GM19023 (cell line): ENCODE data around the gene KCNK4.

Experiments
- ATAC-seq: cut with Tn5 transposase; IDR thresholded peaks from one replicate; pipeline ENCODE4 v1.9.1; 2021; ENCODE audit warnings: mild to moderate bottlenecking, moderate library complexity; ENCODE audit not compliant: unreplicated experiment

The KCNK4 gene

DNA sequence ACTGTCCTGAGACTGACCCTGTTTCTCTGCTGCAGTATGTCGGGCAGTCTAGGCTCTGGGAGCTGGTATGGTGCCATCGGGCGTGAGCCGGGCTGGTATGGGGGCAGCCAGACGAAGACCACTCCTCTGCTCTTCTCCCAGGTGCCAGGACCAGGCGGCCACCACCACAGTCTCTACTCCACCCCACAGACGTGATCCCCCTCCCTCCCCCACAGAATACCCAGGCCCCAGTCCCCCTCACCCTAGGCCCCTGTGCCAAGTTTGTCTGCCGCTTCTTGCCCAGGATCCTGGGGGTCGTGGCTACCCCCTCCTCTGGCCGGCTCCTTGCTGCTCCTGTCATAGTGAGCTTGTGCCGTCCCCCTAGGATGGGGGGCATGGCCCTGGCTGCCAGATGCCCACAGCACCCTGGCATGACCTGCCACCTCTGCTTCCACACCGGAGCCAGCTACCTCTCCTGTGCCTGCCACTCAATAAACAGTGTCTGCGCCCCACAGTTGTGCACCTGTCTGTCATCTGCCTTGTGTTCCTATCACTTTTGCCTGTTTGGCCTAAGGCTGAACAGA, 2.0 kb upstream of the KCNK4 start:
- no peak for ATAC-seq

DNA sequence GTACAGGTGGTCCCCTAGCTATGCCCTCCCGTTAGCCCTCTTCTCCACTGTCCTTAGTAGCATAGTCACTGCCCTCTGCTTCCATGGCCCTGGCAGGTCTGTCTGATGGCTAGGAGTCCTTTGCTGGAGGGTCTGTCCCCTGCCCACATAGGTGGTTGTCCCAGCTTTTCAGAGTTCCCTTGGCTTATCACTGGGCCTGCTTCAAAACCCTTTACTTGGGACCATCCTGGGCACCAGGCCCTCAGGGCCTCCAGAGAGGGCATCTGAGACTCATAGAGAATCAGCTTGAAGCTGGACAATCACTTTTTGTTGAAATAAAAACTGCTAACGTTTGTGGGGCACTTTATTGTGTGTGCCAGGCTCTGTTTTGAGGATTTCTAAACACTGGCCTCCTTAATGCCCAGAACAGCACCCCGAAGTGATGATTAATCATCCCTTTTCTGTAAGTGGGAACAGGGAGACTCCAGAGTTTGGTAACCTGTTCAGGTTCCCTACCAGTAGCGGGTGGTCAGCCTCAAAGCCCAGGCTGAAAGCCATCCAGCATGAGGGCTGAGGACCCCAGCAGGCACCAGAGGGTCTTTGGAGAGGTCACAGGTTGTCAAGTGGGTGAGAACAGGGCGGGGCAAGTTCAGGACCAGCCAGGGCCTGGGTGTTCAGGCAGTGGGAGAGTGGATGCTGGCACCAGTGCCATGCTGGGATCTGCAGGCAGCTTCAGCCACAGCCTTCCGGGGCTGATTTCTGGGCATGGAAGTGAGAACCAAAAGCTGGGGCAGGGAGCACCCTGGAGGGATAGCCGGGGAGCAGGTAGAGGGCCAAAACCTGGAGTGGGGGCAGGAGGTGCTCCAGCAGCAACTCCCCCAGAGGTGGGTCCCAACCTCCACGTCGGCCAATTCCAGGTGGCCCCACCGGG, 495 bp upstream of the KCNK4 start:
- ATAC-seq: no peak

DNA sequence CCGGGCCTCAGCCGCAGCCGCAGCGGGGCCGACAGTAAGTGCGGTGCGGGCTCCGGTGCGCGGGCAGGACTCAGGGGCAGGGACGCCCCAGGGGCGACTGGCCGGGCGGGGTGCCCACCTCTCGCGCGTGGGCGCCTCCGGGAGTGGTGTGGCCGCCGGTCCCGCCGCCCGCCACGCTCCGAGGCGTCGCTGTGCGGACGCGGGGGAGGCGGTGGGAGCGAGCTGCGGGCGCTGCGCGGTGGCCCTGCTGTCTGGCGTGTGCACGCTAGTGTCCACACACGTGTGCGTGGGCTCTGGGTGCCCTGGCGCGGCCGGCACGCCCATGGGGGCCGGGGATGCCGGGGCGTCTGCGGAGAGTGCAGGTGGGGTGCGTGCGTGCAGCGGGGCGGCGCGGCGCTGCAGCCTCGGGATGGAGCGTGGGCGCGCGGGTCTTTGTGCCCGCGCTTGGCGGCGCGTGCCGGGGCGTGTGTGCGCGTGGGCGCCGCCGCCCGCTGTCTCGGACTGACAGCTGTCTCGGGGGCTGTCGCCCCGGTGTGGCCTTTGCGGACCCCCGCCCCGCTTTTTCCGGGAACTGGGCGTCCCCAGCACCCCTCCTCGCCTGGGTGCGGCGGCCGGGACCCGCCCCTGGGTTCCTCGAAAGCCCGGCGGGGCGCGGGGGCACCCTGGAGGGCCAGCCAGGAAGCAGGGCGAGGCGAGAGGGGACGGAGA, 804 bp downstream of the KCNK4 start:
- no peak for ATAC-seq

DNA sequence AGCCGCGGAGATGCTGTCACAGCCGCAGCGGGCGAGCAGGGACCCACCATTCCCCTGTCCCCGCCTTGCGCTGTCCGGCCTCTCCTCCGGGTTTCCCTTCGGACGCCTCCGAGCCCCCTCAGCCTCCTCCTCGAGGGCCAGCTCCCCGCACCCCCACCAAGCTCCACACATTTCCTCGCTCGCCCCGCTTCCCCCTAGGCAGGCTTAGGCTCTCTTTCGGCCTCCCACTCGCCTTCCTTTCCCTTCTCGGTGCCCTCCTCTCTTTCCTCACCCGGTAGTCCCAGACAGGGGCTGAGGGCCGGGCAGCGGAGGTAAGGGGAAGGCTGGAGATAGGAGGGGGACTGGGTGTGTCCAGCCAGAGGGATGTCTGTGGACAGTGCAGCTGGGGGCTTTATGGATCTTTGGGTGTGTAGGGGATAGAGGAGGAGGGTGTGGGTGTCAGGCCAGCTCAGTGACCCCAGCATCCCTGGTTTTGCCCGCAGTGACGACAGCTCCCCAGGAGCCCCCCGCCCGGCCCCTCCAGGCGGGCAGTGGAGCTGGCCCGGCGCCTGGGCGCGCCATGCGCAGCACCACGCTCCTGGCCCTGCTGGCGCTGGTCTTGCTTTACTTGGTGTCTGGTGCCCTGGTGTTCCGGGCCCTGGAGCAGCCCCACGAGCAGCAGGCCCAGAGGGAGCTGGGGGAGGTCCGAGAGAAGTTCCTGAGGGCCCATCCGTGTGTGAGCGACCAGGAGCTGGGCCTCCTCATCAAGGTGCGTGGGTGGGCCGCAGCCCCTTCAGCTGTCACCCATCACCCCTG, 1.6 kb downstream of the KCNK4 start:
- ATAC-seq: no peak

DNA sequence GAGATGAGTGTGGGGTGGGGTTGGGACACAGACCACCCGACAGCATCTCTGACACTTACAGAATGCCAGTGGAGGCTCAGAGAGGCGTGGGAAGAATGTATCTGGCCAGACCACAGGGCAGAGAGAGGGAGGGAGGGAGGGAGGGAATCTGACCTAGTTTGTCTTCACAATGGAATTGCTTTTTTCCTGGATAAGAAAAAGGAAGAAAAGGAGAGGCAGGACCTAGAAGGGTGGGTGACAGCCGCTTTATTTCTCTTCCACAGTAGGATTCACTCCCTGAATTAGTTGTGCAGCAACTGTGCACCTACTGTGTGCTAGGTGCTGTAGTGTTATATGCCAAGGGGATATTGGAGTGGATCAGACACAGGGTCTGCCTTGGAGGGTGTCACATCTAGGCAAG, 3.7 kb downstream of the KCNK4 start:
- no peak for ATAC-seq

DNA sequence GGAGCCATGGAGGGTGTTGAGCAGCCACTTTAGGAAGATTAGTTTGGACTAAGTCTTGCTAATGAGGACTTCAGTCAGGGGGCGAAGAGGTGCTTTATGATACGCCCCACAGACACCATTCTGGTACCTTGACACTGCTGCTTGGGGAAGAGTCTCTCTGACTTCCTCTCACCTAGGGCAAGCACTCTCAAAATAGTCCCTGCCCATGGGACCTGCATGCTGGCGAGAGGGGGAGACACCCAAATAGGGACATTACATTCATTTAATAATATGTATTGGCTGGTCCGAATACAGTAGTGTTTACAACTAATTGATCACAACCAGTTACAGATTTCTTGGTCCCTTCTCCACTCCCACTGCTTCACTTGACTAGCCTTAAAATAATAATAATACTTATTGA, 4.7 kb downstream of the KCNK4 start:
- ATAC-seq: no peak

DNA sequence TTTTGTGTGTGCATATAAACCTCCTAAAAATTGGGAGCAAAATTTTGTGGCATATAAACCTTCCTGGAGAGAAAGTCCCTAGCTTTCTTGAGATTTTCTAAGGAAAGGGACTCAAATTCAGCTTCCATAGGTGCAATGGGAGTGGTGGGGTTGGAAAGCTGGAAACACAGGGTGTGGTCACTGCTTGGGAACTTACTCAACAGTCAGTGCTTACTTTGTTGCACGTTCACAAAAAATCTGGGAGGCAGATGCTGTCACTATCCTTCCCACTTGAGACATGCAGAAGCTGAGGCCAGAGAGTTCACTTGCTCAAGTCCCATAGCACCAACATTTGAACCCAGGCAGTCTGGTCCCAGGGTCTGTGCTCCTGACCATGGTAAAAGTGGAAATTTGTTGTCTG, 5.1 kb downstream of the KCNK4 start:
- ATAC-seq: no peak

DNA sequence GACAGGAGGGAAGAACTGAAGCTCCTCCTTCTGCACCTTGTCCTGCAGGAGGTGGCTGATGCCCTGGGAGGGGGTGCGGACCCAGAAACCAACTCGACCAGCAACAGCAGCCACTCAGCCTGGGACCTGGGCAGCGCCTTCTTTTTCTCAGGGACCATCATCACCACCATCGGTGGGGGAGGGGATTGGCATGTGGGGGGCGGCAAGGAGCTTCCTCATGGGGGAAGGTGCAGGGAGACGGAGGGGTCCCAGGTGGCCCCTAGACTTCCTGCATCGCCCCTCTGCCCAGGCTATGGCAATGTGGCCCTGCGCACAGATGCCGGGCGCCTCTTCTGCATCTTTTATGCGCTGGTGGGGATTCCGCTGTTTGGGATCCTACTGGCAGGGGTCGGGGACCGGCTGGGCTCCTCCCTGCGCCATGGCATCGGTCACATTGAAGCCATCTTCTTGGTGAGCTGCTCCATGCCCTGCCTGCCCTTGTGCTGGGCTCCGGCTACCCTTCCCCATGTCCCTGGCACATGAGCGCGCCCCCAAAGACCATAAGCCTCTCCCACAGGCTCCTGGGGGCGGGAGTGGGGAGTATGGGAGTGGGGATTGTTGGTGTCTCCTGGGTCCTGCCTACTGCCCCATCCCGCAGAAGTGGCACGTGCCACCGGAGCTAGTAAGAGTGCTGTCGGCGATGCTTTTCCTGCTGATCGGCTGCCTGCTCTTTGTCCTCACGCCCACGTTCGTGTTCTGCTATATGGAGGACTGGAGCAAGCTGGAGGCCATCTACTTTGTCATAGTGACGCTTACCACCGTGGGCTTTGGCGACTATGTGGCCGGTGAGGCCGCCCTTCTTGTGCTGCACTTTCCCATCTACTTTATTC, 6.0 kb downstream of the KCNK4 start:
- ATAC-seq: no peak

DNA sequence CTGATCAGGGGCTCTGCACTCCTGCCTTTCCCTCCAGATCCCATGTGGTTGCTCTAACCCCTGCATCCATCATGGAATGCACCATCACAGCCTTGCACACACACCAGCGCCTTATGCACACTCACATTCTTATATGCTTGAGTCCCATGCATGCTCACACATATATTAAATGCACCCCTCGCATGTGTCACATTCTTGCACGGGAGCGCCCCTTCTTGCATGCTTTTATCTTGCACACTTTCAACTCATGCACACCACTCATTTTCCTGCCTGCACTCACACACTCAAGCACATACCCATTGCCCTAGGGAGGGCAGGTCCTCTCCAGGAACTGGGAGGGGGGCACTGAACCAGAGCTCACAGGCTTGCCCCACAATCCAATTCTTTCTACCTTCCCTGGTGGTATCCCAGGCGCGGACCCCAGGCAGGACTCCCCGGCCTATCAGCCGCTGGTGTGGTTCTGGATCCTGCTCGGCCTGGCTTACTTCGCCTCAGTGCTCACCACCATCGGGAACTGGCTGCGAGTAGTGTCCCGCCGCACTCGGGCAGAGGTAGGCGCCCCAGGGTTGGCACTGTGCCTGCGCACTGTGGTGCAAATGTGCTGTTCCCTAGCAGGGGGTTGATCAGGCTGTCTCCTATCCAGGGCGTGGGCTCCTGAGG, 6.7 kb downstream of the KCNK4 start:
- ATAC-seq: no peak

DNA sequence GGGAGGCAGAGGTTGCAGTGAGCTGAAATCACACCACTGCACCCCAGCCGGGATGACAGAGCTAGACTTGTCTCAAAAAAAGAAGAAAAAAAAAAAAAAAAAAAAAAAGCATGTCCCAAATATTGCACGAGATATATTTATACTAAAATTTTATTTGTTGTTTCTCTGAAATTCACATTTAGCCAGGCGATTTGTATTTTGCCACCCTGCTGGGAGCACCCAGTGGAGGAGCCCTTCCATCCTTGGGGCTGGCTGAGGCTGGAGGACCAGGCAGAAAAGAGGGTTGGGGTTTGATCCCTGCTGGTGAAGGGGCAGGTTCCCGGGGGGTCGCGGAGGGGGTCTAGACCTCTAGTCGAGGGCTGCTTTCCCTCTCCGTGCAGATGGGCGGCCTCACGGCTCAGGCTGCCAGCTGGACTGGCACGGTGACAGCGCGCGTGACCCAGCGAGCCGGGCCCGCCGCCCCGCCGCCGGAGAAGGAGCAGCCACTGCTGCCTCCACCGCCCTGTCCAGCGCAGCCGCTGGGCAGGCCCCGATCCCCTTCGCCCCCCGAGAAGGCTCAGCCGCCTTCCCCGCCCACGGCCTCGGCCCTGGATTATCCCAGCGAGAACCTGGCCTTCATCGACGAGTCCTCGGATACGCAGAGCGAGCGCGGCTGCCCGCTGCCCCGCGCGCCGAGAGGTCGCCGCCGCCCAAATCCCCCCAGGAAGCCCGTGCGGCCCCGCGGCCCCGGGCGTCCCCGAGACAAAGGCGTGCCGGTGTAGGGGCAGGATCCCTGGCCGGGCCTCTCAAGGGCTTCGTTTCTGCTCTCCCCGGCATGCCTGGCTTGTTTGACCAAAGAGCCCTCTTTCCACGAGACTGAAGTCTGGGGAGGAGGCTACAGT, 8.1 kb downstream of the KCNK4 start:
- no peak for ATAC-seq

DNA sequence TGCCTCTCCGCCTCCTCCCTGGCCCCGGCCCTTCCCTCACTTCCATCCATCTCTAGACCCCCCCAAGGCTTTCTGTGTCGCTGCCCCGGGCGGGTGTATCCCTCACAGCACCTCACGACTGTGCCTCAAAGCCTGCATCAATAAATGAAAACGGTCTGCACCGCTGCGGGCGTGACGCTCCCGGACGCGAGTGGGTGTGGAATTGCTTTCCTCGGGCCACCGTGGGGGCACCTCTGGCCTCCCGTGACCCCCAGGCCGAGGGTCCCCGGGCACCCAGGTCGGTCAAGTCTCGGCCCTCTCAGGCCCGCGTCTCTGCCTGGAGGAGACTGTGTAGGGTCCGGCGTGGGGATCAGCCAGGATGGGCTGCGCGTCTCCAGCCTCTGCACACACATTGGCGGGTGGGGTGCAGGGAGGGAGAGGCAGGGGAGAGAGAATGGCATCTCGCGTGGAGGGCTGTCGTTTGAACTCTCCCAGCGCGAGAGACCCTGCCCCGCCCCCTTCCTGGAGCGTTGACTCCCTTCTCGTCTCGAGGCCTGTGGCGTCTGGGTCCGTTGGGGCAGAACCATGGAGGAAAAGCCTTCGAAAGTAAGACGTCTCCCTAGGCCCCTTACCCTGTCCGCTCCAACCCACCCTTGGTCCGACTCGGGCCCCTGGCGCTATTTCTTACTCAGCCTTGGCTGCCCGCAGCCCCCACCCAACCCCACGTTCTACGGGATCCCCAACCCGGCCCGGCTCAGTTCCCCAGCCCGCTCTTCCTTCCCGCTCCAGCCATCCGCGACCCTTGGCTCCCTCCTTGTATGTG, 8.9 kb downstream of the KCNK4 start, which contains the start of gene CATSPERZ:
Gene CATSPERZ (plus strand): TSS at position 512 of the 802 bp plus-strand sequence. CDS start 53 bp downstream, at position 565.
- ATAC-seq: no peak

DNA sequence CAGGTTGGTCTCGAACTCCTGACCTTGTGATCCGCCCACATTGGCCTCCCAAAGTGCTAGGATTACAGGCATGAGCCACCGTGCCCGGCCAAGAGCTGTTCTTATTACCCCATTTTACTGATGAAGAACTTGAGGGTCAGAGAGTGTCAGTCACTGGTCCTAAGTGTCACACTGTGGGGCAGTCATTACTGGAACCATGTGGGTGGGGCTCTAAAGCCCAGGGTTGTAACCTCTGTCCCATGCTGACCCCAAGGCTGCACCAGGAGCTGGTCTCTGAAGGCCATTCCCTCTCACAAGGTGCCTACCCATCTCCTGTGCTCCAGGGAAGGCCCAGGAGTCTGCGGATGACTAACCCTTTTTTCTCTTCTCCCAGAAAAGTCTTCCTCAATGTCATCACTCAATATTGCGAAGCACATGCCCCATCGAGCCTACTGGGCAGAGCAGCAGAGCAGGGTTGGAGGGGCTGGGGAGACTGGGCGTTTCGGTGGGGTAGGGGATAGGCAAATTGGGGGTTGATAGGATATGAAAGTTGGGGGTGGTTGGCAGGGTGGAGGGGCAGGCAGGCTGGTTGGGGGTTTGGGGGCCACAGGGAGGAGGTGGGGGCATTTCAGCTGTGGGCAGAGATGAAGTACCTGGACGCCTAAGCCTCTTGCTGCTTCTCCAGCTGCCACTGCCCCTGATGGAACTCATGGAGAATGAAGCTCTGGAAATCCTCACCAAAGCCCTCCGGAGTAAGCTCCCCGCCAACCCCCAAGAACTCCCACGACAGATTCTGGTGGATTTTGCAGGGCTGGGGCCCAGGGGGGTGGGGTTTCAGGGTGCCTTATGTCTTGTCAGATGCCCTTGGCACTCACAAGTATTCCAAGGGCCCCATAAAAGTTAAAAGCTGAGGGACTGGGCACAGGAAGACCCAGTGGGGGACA, 12.3 kb downstream of the KCNK4 start:
- ATAC-seq: no peak

DNA sequence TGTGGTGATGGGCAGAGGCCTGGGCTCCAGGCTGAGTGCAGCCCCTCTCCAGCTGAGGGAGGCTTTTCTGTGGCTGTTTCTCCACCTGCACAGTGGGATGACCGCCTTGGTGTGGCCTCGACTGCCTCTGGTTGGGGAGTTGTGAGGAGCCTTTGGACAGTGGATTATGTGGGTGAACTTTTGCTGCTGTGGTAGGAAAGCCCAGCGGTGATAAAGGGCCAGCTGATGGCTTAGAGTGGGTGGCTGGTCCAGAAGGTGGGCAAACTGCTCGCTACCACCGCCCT, 12.9 kb downstream of the KCNK4 start:
- ATAC-seq: no peak

DNA sequence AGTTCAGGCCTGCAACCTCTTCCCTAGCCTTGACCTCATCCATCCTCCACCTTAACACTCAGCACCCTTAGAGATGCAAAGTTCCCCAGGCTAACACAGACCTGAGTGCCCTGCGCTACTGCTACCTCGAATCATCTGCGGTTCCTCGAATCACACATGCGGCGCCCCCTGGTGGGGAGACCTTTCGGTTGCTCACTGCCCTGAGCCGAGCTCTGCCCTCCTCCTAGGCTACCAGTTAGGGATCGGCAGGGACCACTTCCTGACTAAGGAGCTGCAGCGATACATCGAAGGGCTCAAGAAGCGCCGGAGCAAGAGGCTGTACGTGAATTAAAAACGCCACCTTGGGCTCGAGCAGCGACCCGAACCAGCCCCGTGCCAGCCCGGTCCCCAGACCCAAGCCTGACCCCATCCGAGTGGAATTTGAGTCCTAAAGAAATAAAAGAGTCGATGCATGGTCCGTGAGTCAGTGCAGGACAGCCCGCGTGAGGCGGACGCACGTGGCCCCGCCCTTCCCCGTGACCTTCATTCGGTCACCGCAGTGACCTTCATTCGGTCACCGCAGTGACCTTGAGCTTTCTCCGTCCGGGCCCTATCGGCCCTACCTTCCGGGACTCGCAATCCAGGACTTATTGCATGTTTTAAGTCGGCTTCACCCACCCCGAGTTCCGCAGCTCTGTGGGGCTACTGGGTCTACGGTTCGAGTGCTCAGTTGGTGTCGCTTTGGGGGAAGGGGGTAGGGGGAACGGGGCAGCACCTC, 13.4 kb downstream of the KCNK4 start:
- peak; percentile 29 for ATAC-seq

DNA sequence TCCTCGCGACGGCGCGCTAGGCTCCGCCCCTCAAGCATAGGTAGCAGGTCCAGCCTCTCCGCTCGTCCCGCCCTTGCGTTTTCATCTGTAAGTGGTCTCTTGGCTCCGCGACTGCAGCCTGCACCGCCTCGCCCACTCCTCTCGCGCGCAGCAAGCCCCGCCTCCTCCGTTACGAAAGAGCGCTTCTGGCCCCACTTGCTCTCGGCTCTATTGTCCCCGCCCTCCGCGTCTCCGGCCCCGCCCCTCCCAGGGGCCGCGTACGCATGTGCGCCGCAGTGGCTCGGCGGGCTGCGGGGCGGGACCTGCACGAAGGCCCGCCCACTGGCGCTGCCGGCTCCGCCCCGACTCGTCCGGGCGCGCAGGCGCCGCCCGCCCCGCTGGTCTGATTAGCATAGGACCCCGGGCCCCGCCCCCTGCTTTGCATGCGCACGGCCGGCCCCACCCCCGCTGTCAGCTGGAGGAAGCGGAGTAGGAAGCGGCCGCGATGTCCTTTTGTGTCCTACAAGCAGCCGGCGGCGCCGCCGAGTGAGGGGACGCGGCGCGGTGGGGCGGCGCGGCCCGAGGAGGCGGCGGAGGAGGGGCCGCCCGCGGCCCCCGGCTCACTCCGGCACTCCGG, 14.1 kb downstream of the KCNK4 start, which contains the start of gene ESRRA:
Gene ESRRA (plus strand): TSS at position 450 of the 616 bp plus-strand sequence. CDS start 1,656 bp downstream, outside the sequence.
- ATAC-seq: peak; percentile 66
